Esophagus muscularis mucosa (tissue), 4 donors: ENCODE data around the gene WDFY3.

Experiments
- EP300 ChIP-seq: sonication (generic); formaldehyde crosslinking; IDR thresholded peaks from one replicate; pipeline ENCODE4 v1.6.1; 2017; ENCODE audit warnings: antibody characterized with exemption
- POLR2A ChIP-seq: fragments of 450-650 bp; IDR thresholded peaks from one replicate; pipeline ENCODE4 v1.6.1; 2017; ENCODE audit warnings: antibody characterized with exemption, moderate library complexity, mild to moderate bottlenecking, low read depth
- POLR2AphosphoS5 ChIP-seq, 2 donors: sonication (generic); formaldehyde crosslinking; IDR thresholded peaks; one replicate each; pipeline ENCODE4 v1.6.1; 2017; ENCODE audit warnings: antibody characterized with exemption in 2 of 2
- TF ChIP-seq, protein P1 (sequence below), 3 experiments: fragments of 200-600 bp in 2 of 3; fragments of 450-650 bp in 1 of 3; sonication (generic) in 2 of 3; IDR thresholded peaks; one replicate each; pipeline ENCODE4 v1.5.1; 2017 to 2019; ENCODE audit warnings: antibody characterized with exemption in 3 of 3, mild to moderate bottlenecking in 2 of 3, moderate library complexity in 1 of 3

DNA sequence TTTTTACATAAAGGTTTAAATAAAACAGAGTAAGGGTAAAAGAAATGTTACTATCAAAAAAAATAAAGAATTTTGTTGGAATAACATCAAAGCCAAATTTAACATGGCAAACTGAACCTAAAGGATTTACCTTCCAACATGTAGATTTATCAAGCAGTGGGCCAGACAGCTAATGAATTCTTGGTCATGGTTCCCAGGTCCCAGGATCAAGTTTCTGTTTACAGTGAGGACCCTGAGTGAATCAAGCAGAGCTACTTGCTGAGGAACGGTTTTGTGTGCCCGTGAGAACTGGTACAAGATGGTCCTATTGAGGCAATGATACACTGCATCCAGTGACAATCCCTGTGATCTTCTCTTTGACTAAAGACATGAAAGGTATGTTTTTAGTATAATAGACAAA, 226.4 kb downstream of the WDFY3 start:
- TF ChIP-seq, protein P1, sequence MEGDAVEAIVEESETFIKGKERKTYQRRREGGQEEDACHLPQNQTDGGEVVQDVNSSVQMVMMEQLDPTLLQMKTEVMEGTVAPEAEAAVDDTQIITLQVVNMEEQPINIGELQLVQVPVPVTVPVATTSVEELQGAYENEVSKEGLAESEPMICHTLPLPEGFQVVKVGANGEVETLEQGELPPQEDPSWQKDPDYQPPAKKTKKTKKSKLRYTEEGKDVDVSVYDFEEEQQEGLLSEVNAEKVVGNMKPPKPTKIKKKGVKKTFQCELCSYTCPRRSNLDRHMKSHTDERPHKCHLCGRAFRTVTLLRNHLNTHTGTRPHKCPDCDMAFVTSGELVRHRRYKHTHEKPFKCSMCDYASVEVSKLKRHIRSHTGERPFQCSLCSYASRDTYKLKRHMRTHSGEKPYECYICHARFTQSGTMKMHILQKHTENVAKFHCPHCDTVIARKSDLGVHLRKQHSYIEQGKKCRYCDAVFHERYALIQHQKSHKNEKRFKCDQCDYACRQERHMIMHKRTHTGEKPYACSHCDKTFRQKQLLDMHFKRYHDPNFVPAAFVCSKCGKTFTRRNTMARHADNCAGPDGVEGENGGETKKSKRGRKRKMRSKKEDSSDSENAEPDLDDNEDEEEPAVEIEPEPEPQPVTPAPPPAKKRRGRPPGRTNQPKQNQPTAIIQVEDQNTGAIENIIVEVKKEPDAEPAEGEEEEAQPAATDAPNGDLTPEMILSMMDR (IDR thresholded peaks at IDR 0.05) = no peak
- no peak for TF ChIP-seq POLR2A
- TF ChIP-seq EP300 = no peak
- no peak for TF ChIP-seq POLR2AphosphoS5 (IDR thresholded peaks at IDR 0.05)
